G401.6 (cell line): ENCODE data around the gene TP53AIP1.
"Not testable (repeated sequence)": the region's sequence is repeated elsewhere in the genome, so short reads cannot be mapped to it uniquely, and the experiment has no call there.

ENCODE experiments used
- FAIRE-seq: peaks from 2 replicates; lab custom pipeline; 2012; peaks lifted over from hg19 to GRCh38; lab: Jason Lieb, UNC

The TP53AIP1 gene

GRCh38 chr11:128924510-128925249 is 18.0 kb downstream of the TP53AIP1 start:
- no peak for FAIRE-seq

DNA sequence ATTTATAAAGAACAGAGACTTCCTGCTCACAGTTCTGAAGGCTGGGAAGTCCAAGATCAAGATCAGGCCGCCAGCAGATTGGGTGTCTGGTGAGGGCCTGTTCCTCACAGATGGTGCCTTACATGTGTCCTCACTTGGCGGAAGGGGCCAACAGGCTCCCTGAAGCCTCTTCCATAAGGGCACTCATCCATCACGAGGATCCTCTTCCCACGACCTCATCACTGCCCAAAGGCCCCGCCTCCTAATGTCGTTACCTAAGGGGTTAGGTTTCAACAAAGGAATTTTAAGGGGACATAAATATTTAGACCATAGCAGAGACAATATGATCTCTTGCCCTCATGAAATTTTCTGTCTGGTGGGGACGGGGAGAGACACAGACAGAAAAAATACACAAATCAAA is 18.6 kb downstream of the TP53AIP1 start:
- no peak for FAIRE-seq

DNA sequence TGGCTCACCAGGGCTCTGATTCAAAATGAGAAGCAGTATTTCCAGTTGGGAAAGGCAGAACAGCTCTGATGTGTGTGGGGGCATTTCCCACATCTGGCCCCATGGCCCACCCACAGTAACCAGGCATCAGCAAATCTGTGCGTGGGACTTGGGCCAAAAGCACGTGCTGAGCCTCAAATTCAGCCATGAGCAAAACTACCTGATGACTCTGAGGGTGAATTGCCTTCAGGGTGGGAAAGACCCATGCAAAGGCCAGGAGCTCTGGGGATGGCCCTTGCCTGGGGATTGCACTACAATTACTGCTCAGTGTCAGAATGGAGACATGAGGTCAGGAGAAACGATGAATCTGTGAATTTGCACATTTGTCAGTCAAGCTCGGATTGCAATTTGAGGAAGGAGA is 20.9 kb downstream of the TP53AIP1 start:
- FAIRE-seq: no peak

DNA sequence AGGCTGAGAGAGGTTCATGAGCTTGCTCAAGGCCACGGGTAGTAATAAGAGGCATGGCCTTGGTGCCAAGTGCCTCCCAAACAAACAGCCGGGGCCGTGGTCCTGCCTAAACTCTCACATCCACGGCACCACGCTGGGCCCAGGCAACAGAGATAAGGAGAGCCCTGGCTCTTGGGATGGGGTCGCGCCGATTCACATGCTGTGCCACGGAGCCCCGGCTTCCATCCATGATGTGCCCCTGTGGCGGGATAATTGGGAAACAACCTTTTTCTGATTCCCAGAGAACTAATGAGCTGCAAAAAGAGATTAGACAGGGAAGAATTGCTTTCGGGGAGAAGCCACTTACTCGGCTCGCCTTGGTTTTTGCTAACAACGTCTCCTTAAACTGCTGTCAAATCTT is 22.0 kb downstream of the TP53AIP1 start:
- FAIRE-seq: no peak

DNA sequence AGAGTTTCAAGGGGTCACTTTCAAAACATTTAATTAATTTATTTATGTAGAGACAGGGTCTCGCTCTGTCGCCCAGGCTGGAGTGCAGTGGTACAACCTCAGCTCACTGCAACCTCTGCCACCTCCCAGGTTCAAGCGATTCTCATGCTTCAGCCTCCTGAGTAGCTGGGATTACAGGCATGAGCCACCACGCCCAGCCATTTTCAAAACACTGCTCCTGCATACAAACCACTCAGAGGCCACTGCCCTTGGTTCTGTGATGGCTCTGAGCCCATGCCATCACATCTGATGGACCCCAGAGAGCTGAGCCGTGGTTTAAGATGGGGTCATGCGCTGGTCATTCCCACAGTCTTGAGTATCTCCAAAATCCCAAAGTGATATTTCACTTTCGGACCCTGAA is 23.0 kb downstream of the TP53AIP1 start:
- FAIRE-seq: not testable (repeated sequence)

- no peak for FAIRE-seq
Measured at GRCh38 chr11:128919216-128919615, 23.5 kb downstream of the TP53AIP1 start.

DNA sequence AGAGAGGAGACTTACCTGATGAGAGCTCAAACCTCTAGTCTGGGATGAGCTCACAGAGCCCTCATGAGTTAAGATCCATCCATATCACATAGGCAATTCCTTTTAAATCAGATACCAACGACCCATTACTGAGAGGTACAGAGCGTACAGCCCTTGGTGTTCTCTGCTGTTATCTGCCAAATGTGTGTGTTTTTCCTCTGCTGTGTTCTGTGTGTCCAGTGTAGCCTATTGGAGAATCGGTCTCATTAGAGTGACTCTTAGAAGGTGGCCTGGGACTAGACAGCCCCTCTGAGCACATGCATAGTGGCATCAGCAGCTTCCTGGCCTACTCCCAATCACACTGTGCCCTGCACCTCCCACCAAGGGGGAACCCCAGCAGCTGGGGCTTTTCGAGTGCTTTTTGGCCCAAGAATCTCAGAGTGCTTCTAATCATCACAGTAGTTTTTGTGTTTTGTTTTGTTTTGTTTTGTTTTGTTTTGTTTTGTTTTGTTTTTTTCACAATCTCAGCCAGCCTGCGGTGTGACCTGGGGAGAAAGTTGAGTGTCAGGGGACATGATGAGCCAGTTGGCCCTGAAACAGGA is 25.4 kb downstream of the TP53AIP1 start:
- FAIRE-seq: no peak

GRCh38 chr11:128916681-128917080 is 26.0 kb downstream of the TP53AIP1 start:
- FAIRE-seq: no peak

DNA sequence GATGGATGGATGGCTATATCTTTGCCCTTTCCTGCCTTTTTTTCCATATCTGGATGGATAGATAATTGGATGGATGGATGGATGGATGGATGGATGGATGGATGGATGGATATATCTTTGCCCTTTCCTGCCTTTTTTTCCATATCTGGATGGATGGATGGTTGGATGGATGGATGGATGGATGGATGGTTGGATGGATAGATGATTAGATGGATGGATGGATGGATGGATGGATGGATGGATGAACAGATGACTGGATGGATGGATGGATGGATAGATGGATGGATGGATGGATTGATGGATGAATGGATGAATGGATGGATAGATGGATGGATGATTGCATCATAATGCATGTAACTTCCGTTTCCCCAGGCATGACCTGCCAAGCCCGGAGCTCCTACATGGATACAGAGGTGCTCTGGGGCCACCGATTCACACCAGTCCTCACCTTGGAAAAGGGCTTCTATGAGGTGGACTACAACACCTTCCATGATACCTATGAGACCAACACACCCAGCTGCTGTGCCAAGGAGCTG is 26.6 kb downstream of the TP53AIP1 start:
- no peak for FAIRE-seq

DNA sequence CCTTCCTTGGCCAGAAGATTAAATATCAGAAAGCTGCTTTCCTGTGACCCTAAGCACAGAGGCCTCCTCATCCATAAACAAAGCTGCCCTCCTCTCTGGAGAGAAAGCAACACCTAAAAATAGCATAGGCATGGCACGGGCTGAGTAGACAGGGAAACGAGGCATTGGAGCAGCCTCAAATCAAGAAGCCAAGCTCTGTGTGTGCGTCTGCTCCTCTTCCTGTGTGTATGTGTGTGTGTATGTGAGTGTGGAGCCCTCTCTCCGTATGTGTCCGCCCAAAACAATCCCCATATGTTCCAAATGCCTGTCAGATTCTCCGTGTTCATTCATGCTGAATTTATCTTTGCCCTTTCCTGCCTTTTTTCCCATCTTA is 27.5 kb downstream of the TP53AIP1 start:
- no peak for FAIRE-seq

- no peak for FAIRE-seq
Measured at GRCh38 chr11:128914216-128915148, 28.2 kb downstream of the TP53AIP1 start.

DNA sequence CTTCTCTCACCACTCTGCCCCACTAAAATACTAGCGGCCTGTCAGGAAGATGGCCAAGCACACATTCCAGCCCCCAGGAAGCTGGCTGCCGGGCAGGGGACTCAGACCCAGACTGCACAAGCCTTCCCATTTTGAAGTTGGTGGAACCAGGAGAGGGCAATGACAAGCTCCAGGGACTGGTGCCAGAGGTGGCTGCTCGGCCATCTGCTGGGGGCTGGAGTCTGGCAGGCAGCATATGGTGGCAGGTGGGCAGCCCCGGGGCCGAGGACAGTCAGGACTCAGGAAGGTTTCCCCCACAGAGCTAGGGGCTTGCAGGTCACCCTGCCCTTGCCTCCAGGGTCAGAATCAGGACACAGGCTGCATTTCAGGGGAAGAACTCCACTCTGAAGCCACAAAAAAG is 28.9 kb downstream of the TP53AIP1 start:
- FAIRE-seq: no peak

DNA sequence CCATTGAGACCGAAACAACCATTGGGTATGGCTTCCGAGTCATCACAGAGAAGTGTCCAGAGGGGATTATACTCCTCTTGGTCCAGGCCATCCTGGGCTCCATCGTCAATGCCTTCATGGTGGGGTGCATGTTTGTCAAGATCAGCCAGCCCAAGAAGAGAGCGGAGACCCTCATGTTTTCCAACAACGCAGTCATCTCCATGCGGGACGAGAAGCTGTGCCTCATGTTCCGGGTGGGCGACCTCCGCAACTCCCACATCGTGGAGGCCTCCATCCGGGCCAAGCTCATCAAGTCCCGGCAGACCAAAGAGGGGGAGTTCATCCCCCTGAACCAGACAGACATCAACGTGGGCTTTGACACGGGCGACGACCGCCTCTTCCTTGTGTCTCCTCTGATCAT is 31.0 kb downstream of the TP53AIP1 start:
- FAIRE-seq: no peak

DNA sequence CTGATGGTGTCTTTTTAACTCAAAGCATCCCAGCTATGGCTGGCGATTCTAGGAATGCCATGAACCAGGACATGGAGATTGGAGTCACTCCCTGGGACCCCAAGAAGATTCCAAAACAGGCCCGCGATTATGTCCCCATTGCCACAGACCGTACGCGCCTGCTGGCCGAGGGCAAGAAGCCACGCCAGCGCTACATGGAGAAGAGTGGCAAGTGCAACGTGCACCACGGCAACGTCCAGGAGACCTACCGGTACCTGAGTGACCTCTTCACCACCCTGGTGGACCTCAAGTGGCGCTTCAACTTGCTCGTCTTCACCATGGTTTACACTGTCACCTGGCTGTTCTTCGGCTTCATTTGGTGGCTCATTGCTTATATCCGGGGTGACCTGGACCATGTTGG is 31.4 kb downstream of the TP53AIP1 start:
- no peak for FAIRE-seq

DNA sequence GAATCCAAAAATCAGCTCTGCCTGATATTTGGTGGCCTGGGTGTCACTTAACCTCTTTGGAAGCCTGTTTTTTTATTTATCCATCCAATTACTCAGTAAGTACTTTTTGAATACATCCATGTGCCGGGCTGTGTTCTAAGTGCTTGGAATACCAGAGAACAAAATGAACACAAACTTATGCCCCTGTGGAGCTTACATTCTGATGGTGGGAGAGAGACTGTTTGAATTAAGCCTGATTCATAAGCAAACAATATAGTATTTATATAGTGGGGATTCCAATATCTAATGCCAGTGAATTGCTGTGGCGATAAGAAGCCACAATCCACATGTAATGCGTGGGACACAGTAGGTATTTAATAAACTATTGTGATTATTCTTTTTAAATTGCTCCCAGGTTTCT is 32.1 kb downstream of the TP53AIP1 start:
- no peak for FAIRE-seq

GRCh38 chr11:128909438-128910125 is 33.1 kb downstream of the TP53AIP1 start:
- no peak for FAIRE-seq

DNA sequence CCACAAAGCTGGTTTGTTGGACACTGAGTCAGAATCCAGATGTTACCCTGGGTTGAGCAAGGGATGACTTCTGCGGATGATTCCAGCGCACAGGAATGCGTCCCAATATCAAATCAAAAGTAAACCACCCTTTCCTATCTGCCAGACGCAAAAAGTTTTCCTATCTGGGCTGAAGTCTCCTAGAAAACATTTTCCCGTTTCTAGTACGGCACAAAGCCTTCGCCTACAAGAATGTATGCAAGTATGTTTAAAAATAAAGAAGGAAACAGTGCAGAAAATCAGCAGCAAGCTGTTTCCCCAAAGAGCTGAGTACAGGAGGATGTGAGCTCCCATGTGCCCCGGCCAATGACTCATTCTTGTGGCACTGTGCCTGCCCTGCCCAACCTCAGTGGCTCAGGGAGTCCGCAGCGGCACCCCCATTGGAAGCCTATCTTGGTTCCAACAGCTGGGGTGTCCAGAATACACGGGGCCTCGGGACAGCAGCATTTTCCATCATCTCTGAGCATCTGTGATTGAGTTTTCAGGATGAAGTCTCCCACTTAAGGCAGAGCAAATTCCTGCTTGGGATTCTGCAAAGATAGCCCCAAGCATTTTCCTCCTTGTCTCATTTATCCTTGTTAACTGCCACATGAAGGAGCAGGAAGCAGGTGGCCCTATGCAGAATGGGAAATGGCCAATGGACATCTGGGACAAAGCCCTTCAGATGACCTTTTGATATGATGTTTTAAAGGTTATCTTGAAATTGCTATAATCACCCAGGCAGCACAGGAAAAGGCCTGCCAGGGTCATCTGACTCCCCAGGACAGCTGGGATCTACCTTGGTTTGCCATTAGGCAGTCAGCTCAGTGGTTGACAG is 34.1 kb downstream of the TP53AIP1 start:
- FAIRE-seq: no peak

GRCh38 chr11:128907585-128907984 is 35.1 kb downstream of the TP53AIP1 start:
- FAIRE-seq: no peak

DNA sequence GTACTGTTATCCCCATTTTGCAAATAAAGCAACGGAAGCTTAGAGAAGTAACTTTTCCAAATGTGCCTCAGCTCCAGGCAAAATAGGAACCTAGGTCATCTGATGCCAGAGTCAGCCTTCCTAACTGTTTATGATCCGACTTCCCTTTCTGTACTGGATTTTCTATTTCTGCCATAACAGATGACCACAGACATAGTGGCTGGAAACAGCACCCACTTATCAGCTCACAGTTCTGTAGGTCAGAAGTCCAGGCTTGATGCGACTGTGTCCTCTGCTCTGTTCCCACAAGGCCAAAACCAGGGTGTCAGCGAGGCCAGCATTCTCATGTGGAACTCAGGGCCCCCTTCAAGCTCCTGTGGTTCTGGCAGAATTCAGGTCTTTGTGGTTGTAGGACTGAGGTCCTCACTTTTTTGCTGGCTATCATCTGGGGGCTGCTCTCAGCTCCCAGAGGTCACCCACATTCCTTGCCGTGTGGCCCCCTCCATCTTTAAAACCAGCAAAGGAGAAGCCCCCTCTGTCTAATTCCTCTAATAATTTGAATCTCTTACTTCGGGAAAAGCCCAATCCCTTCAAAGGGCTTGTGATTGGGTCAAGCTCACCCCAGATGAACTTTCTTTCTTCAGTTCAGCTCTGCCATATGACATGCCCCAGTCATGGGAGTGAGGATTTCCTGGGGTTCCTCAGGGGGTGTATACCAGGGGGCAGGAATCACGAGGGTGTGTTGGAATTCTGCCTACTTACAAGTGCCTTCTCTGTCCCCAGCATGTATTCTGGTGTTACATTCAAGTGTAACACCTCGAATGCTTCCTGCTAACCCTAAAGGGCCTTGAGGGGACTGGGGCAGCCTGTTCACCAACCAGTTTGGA is 36.3 kb downstream of the TP53AIP1 start:
- FAIRE-seq: no peak
